Hepatocyte (in vitro differentiated cells): Measurements from ENCODE around the gene CRELD2. TPM values are rescaled to one million over a fixed set of nuclear protein-coding genes. Genes with fewer than 3 reads are reported as not detected.

Source experiments
- DNase-seq: peaks from one replicate; pipeline ENCODE4 v3.0.0-alpha.2; 2016; ENCODE audit warnings: low spot score
- H2AFZ ChIP-seq: fragments of 200-600 bp; sonication (generic); 2 replicates; pipeline ENCODE4 v1.6.0; 2016; ENCODE audit warnings: antibody characterized with exemption, mild to moderate bottlenecking
- H3K27ac ChIP-seq: fragments of 200-600 bp; sonication (generic); 2 replicates; pipeline ENCODE4 v1.5.1; 2016; ENCODE audit warnings: mild to moderate bottlenecking
- H3K27me3 ChIP-seq: fragments of 200-600 bp; sonication (generic); 2 replicates; pipeline ENCODE4 v1.6.1; 2016
- H3K36me3 ChIP-seq: fragments of 200-600 bp; sonication (generic); replicated peaks from 2 replicates; pipeline ENCODE4 v1.5.1; 2016; ENCODE audit warnings: low read depth; ENCODE audit not compliant: insufficient read depth
- H3K4me1 ChIP-seq: fragments of 200-600 bp; sonication (generic); 2 replicates; pipeline ENCODE4 v1.5.1; 2016; ENCODE audit warnings: mild to moderate bottlenecking, moderate library complexity; ENCODE audit not compliant: insufficient read depth
- H3K4me2 ChIP-seq: fragments of 200-600 bp; sonication (generic); 2 replicates; pipeline ENCODE4 v1.6.0; 2016
- H3K4me3 ChIP-seq: fragments of 200-600 bp; sonication (generic); 2 replicates; pipeline ENCODE4 v1.5.1; 2016; ENCODE audit warnings: mild to moderate bottlenecking
- H3K79me2 ChIP-seq: fragments of 200-600 bp; sonication (generic); 2 replicates; pipeline ENCODE4 v1.6.0; 2017; ENCODE audit warnings: mild to moderate bottlenecking
- H3K9me2 ChIP-seq: fragments of 200-600 bp; sonication (generic); replicated peaks from 2 replicates; pipeline ENCODE4 v1.6.0; 2017; ENCODE audit warnings: mild to moderate bottlenecking; ENCODE audit not compliant: insufficient read depth
- H3K9me3 ChIP-seq: fragments of 200-600 bp; sonication (generic); 2 replicates; pipeline ENCODE4 v1.5.1; 2016; ENCODE audit warnings: low read depth, mild to moderate bottlenecking
- H4K20me1 ChIP-seq: fragments of 200-600 bp; sonication (generic); 2 replicates; pipeline ENCODE4 v1.6.0; 2016; ENCODE audit warnings: mild to moderate bottlenecking; ENCODE audit not compliant: insufficient read depth, poor library complexity, severe bottlenecking
- CTCF ChIP-seq: fragments of 200-600 bp; sonication (generic); IDR thresholded peaks from 2 replicates; pipeline ENCODE4 v1.5.1; 2016; ENCODE audit warnings: antibody characterized with exemption, mild to moderate bottlenecking; ENCODE audit not compliant: poor library complexity
- EZH2 ChIP-seq: fragments of 200-600 bp; sonication (generic); IDR thresholded peaks from 2 replicates; pipeline ENCODE4 v1.6.1; 2016; ENCODE audit warnings: antibody characterized with exemption, mild to moderate bottlenecking, borderline replicate concordance
- EZH2phosphoT487 ChIP-seq: fragments of 200-600 bp; sonication (generic); IDR thresholded peaks from one replicate; pipeline ENCODE4 v1.6.1; 2018; ENCODE audit warnings: antibody characterized with exemption, mild to moderate bottlenecking, low read depth, moderate library complexity; ENCODE audit not compliant: unreplicated experiment, severe bottlenecking
- WGBS: methylation state at CpG from one replicate; pipeline ENCODE4 v1.1.6; 2016; ENCODE audit warnings: low lambda C conversion rate; ENCODE audit errors: missing lambda C conversion rate; 5-methylcytosine and 5-hydroxymethylcytosine counted together
- polyA plus RNA-seq: library from polyadenylated mRNA; unstranded; fragments of >200 nt; fragmentation: Nextera tagmentation; extraction: Ambion mirVana; gene quantifications from 2 replicates; pipeline ENCODE4 v1.2.1, GENCODE V29; 2016
- total RNA-seq: library from RNA; depleted of rRNA; stranded (reverse); fragments of >200 nt; gene quantifications from 2 replicates; pipeline ENCODE4 v1.2.3, GENCODE V29; 2014

The CRELD2 gene
- total and polyA plus RNA-seq, 2 experiments from 2014 or later, result 79.7 to 129 TPM

GRCh38 chr22:49951678-49951985, 33.2 kb downstream of the CRELD2 start:
- no peak for DNase-seq
- Histone ChIP-seq H3K4me1 (peaks cover 73% of the 10 kb centered on the region), H3K9me2 (no peaks in the 10 kb centered on the region), H3K27ac (peak overlapping the region; percentile 100), H3K36me3 (no peaks in the 10 kb centered on the region), H3K9me3 (no peaks in the 10 kb centered on the region), H3K79me2 (no peaks in the 10 kb centered on the region), H3K4me3 (no peak overlapping the region), H2AFZ (no peak overlapping the region), H3K4me2 (peak overlapping the region; percentile 59), H3K27me3 (no peaks in the 10 kb centered on the region), H4K20me1 (no peaks in the 10 kb centered on the region)
- 44% methylated on average over 2 of the region's 4 CpGs for WGBS
- TF ChIP-seq CTCF (no peak), EZH2phosphoT487 (no peak)

GRCh38 chr22:49951986-49952896, 33.8 kb downstream of the CRELD2 start:
- TF ChIP-seq CTCF (no peak), EZH2 (no peak), EZH2phosphoT487 (no peak)
- Histone ChIP-seq H3K27me3 (no peaks in the 10 kb centered on the region), H2AFZ (no peak overlapping the region), H3K79me2 (no peaks in the 10 kb centered on the region), H3K4me3 (no peak overlapping the region), H4K20me1 (no peaks in the 10 kb centered on the region), H3K27ac (peak overlapping the region; percentile 100), H3K9me3 (no peaks in the 10 kb centered on the region), H3K36me3 (no peaks in the 10 kb centered on the region), H3K9me2 (no peaks in the 10 kb centered on the region), H3K4me1 (peaks cover 67% of the 10 kb centered on the region), H3K4me2 (peak overlapping the region; percentile 59)
- peak; percentile 83 for DNase-seq
- WGBS, result 48% methylated on average over 23 of the region's 24 CpGs

GRCh38 chr22:49953027-49953679, 34.7 kb downstream of the CRELD2 start:
- Histone ChIP-seq H2AFZ (no peak overlapping the region), H3K4me3 (no peak overlapping the region), H3K79me2 (no peaks in the 10 kb centered on the region), H3K9me3 (no peaks in the 10 kb centered on the region), H3K4me2 (peak overlapping the region; percentile 32), H3K36me3 (no peaks in the 10 kb centered on the region), H3K9me2 (no peaks in the 10 kb centered on the region), H3K27me3 (no peaks in the 10 kb centered on the region), H4K20me1 (no peaks in the 10 kb centered on the region), H3K4me1 (peaks cover 60% of the 10 kb centered on the region), H3K27ac (peak overlapping the region; percentile 100)
- no peak for DNase-seq
- no peak for TF ChIP-seq CTCF
- no peak for TF ChIP-seq EZH2
- TF ChIP-seq EZH2phosphoT487, result no peak
- 86% methylated on average over 15 of the region's 20 CpGs for WGBS
